Measurements from ENCODE around the gene CNTNAP5. TPM values are rescaled to one million over a fixed set of nuclear protein-coding genes. Genes with fewer than 3 reads are reported as not detected.

CNTNAP5 gene
- total RNA-seq, 2 experiments from 2014 or later: not detected

GRCh38 chr2:124335058-124335457, 310.0 kb downstream of the CNTNAP5 start:
- Mint-ChIP-seq H3K4me1 (ENCODE audit: low read depth) (no peaks in the 10 kb centered on the region), H3K9me3 (no peaks in the 10 kb centered on the region), H3K27ac (no peak overlapping the region), H3K36me3 (ENCODE audit: low read depth) (no peaks in the 10 kb centered on the region), H3K4me3 (no peak overlapping the region), H3K27me3 (no peaks in the 10 kb centered on the region)
- DNase-seq (no peak), ATAC-seq (no peak)
- ChIA-PET CTCF (no interaction called here), POLR2A (no interaction called here)
- intact Hi-C loops (cut with micrococcal nuclease): no loop called here
- no peak for TF ChIP-seq CTCF (IDR thresholded peaks at IDR 0.05)

- H3K36me3 Mint-ChIP-seq (ENCODE audit: low read depth): no peaks in the 10 kb centered on the region
Observed at GRCh38 chr2:124339709-124340108, 314.6 kb downstream of the CNTNAP5 start.

GRCh38 chr2:124343827-124344498, 318.9 kb downstream of the CNTNAP5 start:
- POLR2A ChIA-PET: no interaction called here
- Mint-ChIP-seq H3K36me3 (ENCODE audit: low read depth) (no peaks in the 10 kb centered on the region), H3K27me3 (no peaks in the 10 kb centered on the region), H3K27ac (no peak overlapping the region), H3K9me3 (peaks cover 2% of the 10 kb centered on the region), H3K4me3 (no peak overlapping the region), H3K4me1 (ENCODE audit: low read depth) (no peaks in the 10 kb centered on the region)
- ATAC-seq (no peak), DNase-seq (no peak)
- TF ChIP-seq CTCF (IDR thresholded peaks at IDR 0.05): no peak
- CTCF ChIA-PET: no interaction called here
- intact Hi-C loops (cut with micrococcal nuclease): no loop called here

More at GRCh38 chr2:124339709-124340108, 314.6 kb downstream of the CNTNAP5 start:
- Mint-ChIP-seq H3K27me3 (no peaks in the 10 kb centered on the region), H3K9me3 (no peaks in the 10 kb centered on the region), H3K4me1 (ENCODE audit: low read depth) (no peaks in the 10 kb centered on the region), H3K27ac (no peak overlapping the region), H3K4me3 (no peak overlapping the region)
- CTCF ChIA-PET: no interaction called here
- POLR2A ChIA-PET: no interaction called here
- no peak for ATAC-seq
- intact Hi-C loops (cut with micrococcal nuclease): no loop called here
- no peak for TF ChIP-seq CTCF (IDR thresholded peaks at IDR 0.05)
- no peak for DNase-seq

GRCh38 chr2:124347209-124347608, 322.1 kb downstream of the CNTNAP5 start:
- H3K4me1 Mint-ChIP-seq (ENCODE audit: low read depth): no peaks in the 10 kb centered on the region
- no peak for ATAC-seq
- no peak overlapping the region for H3K4me3 Mint-ChIP-seq
- H3K9me3 Mint-ChIP-seq: peaks cover 2% of the 10 kb centered on the region
- no peaks in the 10 kb centered on the region for H3K27me3 Mint-ChIP-seq
- intact Hi-C loops (cut with micrococcal nuclease): no loop called here
- POLR2A ChIA-PET: no interaction called here
- no peak for TF ChIP-seq CTCF (IDR thresholded peaks at IDR 0.05)
- DNase-seq: no peak
- CTCF ChIA-PET: no interaction called here
- H3K27ac Mint-ChIP-seq: no peak overlapping the region
- no peaks in the 10 kb centered on the region for H3K36me3 Mint-ChIP-seq (ENCODE audit: low read depth)

- DNase-seq: no peak
- CTCF ChIA-PET: no interaction called here
Observed at GRCh38 chr2:124353656-124354055, 328.6 kb downstream of the CNTNAP5 start.

More at GRCh38 chr2:124353656-124354055, 328.6 kb downstream of the CNTNAP5 start:
- H3K4me1 Mint-ChIP-seq (ENCODE audit: low read depth): no peaks in the 10 kb centered on the region
- intact Hi-C loops (cut with micrococcal nuclease): no loop called here
- TF ChIP-seq CTCF (IDR thresholded peaks at IDR 0.05): no peak
- H3K36me3 Mint-ChIP-seq (ENCODE audit: low read depth): no peaks in the 10 kb centered on the region
- H3K27ac Mint-ChIP-seq: no peak overlapping the region
- ATAC-seq: no peak
- POLR2A ChIA-PET: no interaction called here
- H3K27me3 Mint-ChIP-seq: no peaks in the 10 kb centered on the region
- peaks cover 1% of the 10 kb centered on the region for H3K9me3 Mint-ChIP-seq
- no peak overlapping the region for H3K4me3 Mint-ChIP-seq

Measured in activated CD8-positive, alpha-beta T cell treated with anti-CD3 and anti-CD28 coated beads for 36 hours (primary cell).